H1 (cell line): ENCODE measurements around the gene FAM149A. TPM values are rescaled to one million over a fixed set of nuclear protein-coding genes. Genes with fewer than 3 reads are reported as not detected.

Experiments used
- CTCF ChIA-PET: fragments of 300-600 bp; sonication (Branson Sonifier 250); formaldehyde crosslinking; loops from one replicate; lab custom pipeline; 2021; ENCODE audit not compliant: partially characterized antibody; lab: Charles Lee
- POLR2A ChIA-PET: fragments of 300-600 bp; sonication (Branson Sonifier 250); formaldehyde crosslinking; loops from one replicate; lab custom pipeline; 2021; ENCODE audit warnings: inconsistent platforms; ENCODE audit not compliant: partially characterized antibody; lab: Charles Lee
- DNase-seq, 2 experiments: peaks; one replicate each; pipeline versions ENCODE4 v3.0.0 to v3.0.0-alpha.2; 2010 to 2022; ENCODE audit warnings: low spot score in 2 of 2, low read depth in 1 of 2, mixed read lengths in 1 of 2
- FAIRE-seq: peaks from 2 replicates; lab custom pipeline; 2011; peaks lifted over from hg19 to GRCh38; lab: Jason Lieb, UNC
- H2AFZ ChIP-seq: 2 replicates; pipeline ENCODE4 v1.8.1; 2012; ENCODE audit warnings: low read length, inconsistent platforms
- H2AK5ac ChIP-seq: 2 replicates; pipeline ENCODE4 v1.6.1; 2013; ENCODE audit warnings: low read depth, low read length
- H2BK120ac ChIP-seq: replicated peaks from 2 replicates; pipeline ENCODE3; 2013; ENCODE audit warnings: low read depth, low read length, inconsistent platforms
- H2BK12ac ChIP-seq: 2 replicates; pipeline ENCODE4 v1.6.1; 2013; ENCODE audit warnings: low read depth, low read length
- H2BK15ac ChIP-seq: 2 replicates; pipeline ENCODE4 v1.6.1; 2013; ENCODE audit warnings: low read length
- H2BK20ac ChIP-seq: 2 replicates; pipeline ENCODE4 v1.6.1; 2013; ENCODE audit warnings: low read length
- H2BK5ac ChIP-seq: 2 replicates; pipeline ENCODE4 v1.6.1; 2013; ENCODE audit warnings: low read depth, low read length
- H3K14ac ChIP-seq: 2 replicates; pipeline ENCODE4 v1.6.1; 2013; ENCODE audit warnings: inconsistent platforms; ENCODE audit not compliant: insufficient read length
- H3K18ac ChIP-seq: 2 replicates; pipeline ENCODE4 v1.6.1; 2013; ENCODE audit warnings: low read length; ENCODE audit errors: extremely low read depth
- H3K23ac ChIP-seq: 2 replicates; pipeline ENCODE4 v1.6.1; 2013; ENCODE audit warnings: inconsistent platforms; ENCODE audit not compliant: insufficient read length
- H3K23me2 ChIP-seq: 2 replicates; pipeline ENCODE4 v1.6.1; 2013; ENCODE audit warnings: low read depth, low read length
- H3K27ac ChIP-seq: 2 replicates; pipeline ENCODE4 v1.6.1; 2011; ENCODE audit warnings: low read depth, low read length, inconsistent platforms
- H3K27me3 ChIP-seq, 4 experiments: replicated peaks in 1 of 4; 1 replicate in 1 of 4; 2 replicates in 3 of 4; pipeline versions ENCODE4 v1.6.1 to v1.8.1; 2011 to 2013; ENCODE audit warnings: low read length in 3 of 4, mild to moderate bottlenecking in 3 of 4, inconsistent platforms in 2 of 4, mixed read lengths in 2 of 4, moderate library complexity in 1 of 4; ENCODE audit not compliant: control insufficient read depth in 3 of 4, insufficient read depth in 3 of 4; ENCODE audit errors: extremely low read depth in 1 of 4
- H3K36me3 ChIP-seq, 4 experiments: 2 replicates each; pipeline versions ENCODE4 v1.6.1 to v1.8.1; 2011 to 2013; ENCODE audit warnings: mild to moderate bottlenecking in 4 of 4, low read length in 3 of 4, moderate library complexity in 2 of 4, control low read depth in 1 of 4, inconsistent platforms in 1 of 4; ENCODE audit not compliant: insufficient read depth in 4 of 4, control insufficient read depth in 2 of 4
- H3K4ac ChIP-seq: replicated peaks from 2 replicates; pipeline ENCODE3; 2013; ENCODE audit warnings: low read length, low read depth, mixed read lengths, inconsistent platforms; ENCODE audit not compliant: insufficient read length
- H3K4me1 ChIP-seq, 4 experiments: replicated peaks in 1 of 4; 1 replicate in 1 of 4; 2 replicates in 3 of 4; pipeline versions ENCODE4 v1.6.1 to v1.8.1; 2011 to 2013; ENCODE audit warnings: low read length in 3 of 4, inconsistent platforms in 2 of 4, mixed read lengths in 1 of 4; ENCODE audit not compliant: insufficient read depth in 4 of 4, control insufficient read depth in 3 of 4
- H3K4me2 ChIP-seq, 2 experiments: 2 replicates each; pipeline versions ENCODE4 v1.6.1 to v1.8.1; 2011 to 2013; ENCODE audit warnings: low read depth in 2 of 2, low read length in 2 of 2, control low read depth in 1 of 2, inconsistent platforms in 1 of 2, mild to moderate bottlenecking in 1 of 2; ENCODE audit not compliant: insufficient read depth in 1 of 2
- H3K4me3 ChIP-seq, 4 experiments: fragments of 200-600, 300-600 bp in 1 of 4; sonication (generic), shearing (Covaris generic), sonication (Bioruptor Twin) in 1 of 4; 2 replicates each; pipeline versions ENCODE4 v1.5.1 to v1.8.1; 2011 to 2016; ENCODE audit warnings: low read length in 4 of 4, low read depth in 3 of 4, control low read depth in 2 of 4, inconsistent platforms in 2 of 4, mild to moderate bottlenecking in 2 of 4, mixed read lengths in 1 of 4, moderate library complexity in 1 of 4; ENCODE audit not compliant: insufficient read depth in 2 of 4; ENCODE audit errors: extremely low read depth in 1 of 4
- H3K56ac ChIP-seq: replicated peaks from 2 replicates; pipeline ENCODE3; 2013; ENCODE audit warnings: low read depth, mild to moderate bottlenecking, mixed read lengths, low read length, inconsistent platforms; ENCODE audit not compliant: insufficient read length
- H3K79me1 ChIP-seq: 2 replicates; pipeline ENCODE4 v1.6.1; 2013; ENCODE audit warnings: low read depth, low read length, control low read depth
- H3K79me2 ChIP-seq, 2 experiments: 2 replicates each; pipeline versions ENCODE4 v1.6.1 to v1.8.1; 2012 to 2013; ENCODE audit warnings: low read length in 2 of 2, mild to moderate bottlenecking in 2 of 2, inconsistent platforms in 1 of 2; ENCODE audit not compliant: insufficient read depth in 2 of 2, control insufficient read depth in 1 of 2
- H3K9ac ChIP-seq, 4 experiments: replicated peaks in 1 of 4; 1 replicate in 1 of 4; 2 replicates in 3 of 4; pipeline versions ENCODE4 v1.6.1 to v1.8.1; 2011 to 2013; ENCODE audit warnings: low read depth in 3 of 4, low read length in 3 of 4, control low read depth in 2 of 4, mild to moderate bottlenecking in 2 of 4, moderate library complexity in 2 of 4, inconsistent platforms in 1 of 4; ENCODE audit errors: extremely low read depth in 1 of 4
- H3K9me3 ChIP-seq, 2 experiments: 2 replicates each; pipeline versions ENCODE4 v1.6.1 to v1.8.1; 2012 to 2013; ENCODE audit warnings: mild to moderate bottlenecking in 2 of 2, moderate library complexity in 2 of 2, control low read depth in 1 of 2, inconsistent platforms in 1 of 2, low read depth in 1 of 2, low read length in 1 of 2, mixed read lengths in 1 of 2; ENCODE audit not compliant: insufficient read depth in 2 of 2
- H4K20me1 ChIP-seq, 2 experiments: replicated peaks in 1 of 2; 2 replicates each; pipeline versions ENCODE3 to v1.8.1; 2011 to 2013; ENCODE audit warnings: inconsistent platforms in 2 of 2, low read length in 2 of 2, mild to moderate bottlenecking in 1 of 2; ENCODE audit not compliant: insufficient read depth in 2 of 2, control insufficient read depth in 1 of 2
- H4K5ac ChIP-seq: 2 replicates; pipeline ENCODE4 v1.6.1; 2013; ENCODE audit warnings: low read length, low read depth, mixed read lengths, inconsistent platforms; ENCODE audit not compliant: insufficient read length
- H4K8ac ChIP-seq: 2 replicates; pipeline ENCODE4 v1.8.0; 2013; ENCODE audit warnings: mild to moderate bottlenecking, moderate library complexity, low read length, inconsistent platforms; ENCODE audit not compliant: insufficient read depth; ENCODE audit errors: extremely low read depth
- H4K91ac ChIP-seq: replicated peaks from 2 replicates; pipeline ENCODE3; 2013; ENCODE audit warnings: low read length, mixed read lengths, inconsistent platforms; ENCODE audit not compliant: insufficient read length
- ASH2L ChIP-seq: fragments of 200-600, 300-600 bp; sonication (generic); IDR thresholded peaks from one replicate; pipeline ENCODE4 v1.7.1; 2017; ENCODE audit warnings: low read length
- BACH1 ChIP-seq: IDR thresholded peaks from 2 replicates; pipeline ENCODE4 v1.6.1; 2012; ENCODE audit warnings: low read length, improper control_type of control experiment
- BRCA1 ChIP-seq: IDR thresholded peaks from 2 replicates; pipeline ENCODE4 v1.6.1; 2012; ENCODE audit warnings: low read depth, low read length, improper control_type of control experiment
- CHD2 ChIP-seq: IDR thresholded peaks from 2 replicates; pipeline ENCODE4 v1.6.1; 2012; ENCODE audit warnings: low read length, improper control_type of control experiment
- EP300 ChIP-seq, 2 experiments: IDR thresholded peaks; 1 replicate in 1 of 2; 2 replicates in 1 of 2; pipeline ENCODE4 v1.6.1; 2011 to 2012; ENCODE audit warnings: low read depth in 2 of 2, low read length in 2 of 2, mild to moderate bottlenecking in 2 of 2, borderline replicate concordance in 1 of 2, inconsistent platforms in 1 of 2, moderate library complexity in 1 of 2
- EZH2 ChIP-seq: fragments of 200-600 bp; sonication (generic); IDR thresholded peaks from 2 replicates; pipeline ENCODE4 v1.7.1; 2012; ENCODE audit warnings: low read depth, mild to moderate bottlenecking, moderate library complexity, low read length, inconsistent platforms; ENCODE audit not compliant: severe bottlenecking
- HDAC6 ChIP-seq: IDR thresholded peaks from one replicate; pipeline ENCODE4 v1.7.1; 2012; ENCODE audit warnings: low read depth, mild to moderate bottlenecking, inconsistent platforms, low read length, moderate library complexity
- RFX5 ChIP-seq: IDR thresholded peaks from 2 replicates; pipeline ENCODE4 v1.6.1; 2011; ENCODE audit warnings: low read depth, low read length, improper control_type of control experiment, borderline replicate concordance
- SIN3A ChIP-seq, 2 experiments: IDR thresholded peaks in 1 of 2; conservative IDR thresholded peaks in 1 of 2; 2 replicates each; pipeline ENCODE4 v1.6.1; 2011 to 2012; ENCODE audit warnings: low read length in 2 of 2, improper control_type of control experiment in 1 of 2, low read depth in 1 of 2, mild to moderate bottlenecking in 1 of 2
- SP1 ChIP-seq: IDR thresholded peaks from 2 replicates; pipeline ENCODE4 v1.6.1; 2011; ENCODE audit warnings: low read depth, low read length
- SP4 ChIP-seq: IDR thresholded peaks from 2 replicates; pipeline ENCODE4 v1.6.1; 2012; ENCODE audit warnings: low read length, inconsistent platforms
- SUZ12 ChIP-seq: fragments of 200-600 bp; sonication (generic); IDR thresholded peaks from 2 replicates; pipeline ENCODE4 v1.6.1; 2012; ENCODE audit warnings: mild to moderate bottlenecking, inconsistent platforms, low read length, moderate library complexity, mixed read lengths
- TBP ChIP-seq: IDR thresholded peaks from 2 replicates; pipeline ENCODE4 v1.6.1; 2011; ENCODE audit warnings: low read depth, low read length, improper control_type of control experiment
- TEAD4 ChIP-seq: IDR thresholded peaks from 2 replicates; pipeline ENCODE4 v1.6.1; 2012; ENCODE audit warnings: low read depth, low read length, inconsistent platforms, mixed read lengths
- ZNF274 ChIP-seq: IDR thresholded peaks from 2 replicates; pipeline ENCODE4 v1.7.0; 2012; ENCODE audit warnings: low read length, borderline replicate concordance; ENCODE audit errors: extremely low read depth
- WGBS, 2 experiments: shearing (Covaris generic) in 1 of 2; methylation state at CpG; one replicate each; pipeline versions ENCODE4 v1.1.6 to v1.1.7; 2013 to 2015; ENCODE audit warnings: low lambda C conversion rate in 2 of 2, mixed read lengths in 2 of 2, inconsistent platforms in 1 of 2, low coverage in 1 of 2, missing lambda C conversion rate in 1 of 2; ENCODE audit not compliant: insufficient replicate concordance in 2 of 2, insufficient coverage in 1 of 2, insufficient read length in 1 of 2; ENCODE audit errors: extremely low coverage in 1 of 2, missing lambda C conversion rate in 1 of 2; 5-methylcytosine and 5-hydroxymethylcytosine counted together
- polyA plus RNA-seq, 7 experiments: library from polyadenylated mRNA; depleted of rRNA in 3 of 7; stranded (reverse) in 5 of 7; unstranded in 2 of 7; fragments of >200 nt in 5 of 7; fragments of 200-250 nt in 2 of 7; gene quantifications; 1 replicate in 5 of 7; 2 replicates in 1 of 7; 4 replicates in 1 of 7; pipeline versions ENCODE4 v1.2.1 to v1.2.3, GENCODE V29; 2011 to 2013; ENCODE audit warnings: missing spikeins in 2 of 7, mixed read lengths in 2 of 7
- total RNA-seq: library from RNA; stranded (reverse); fragmentation: NEBNext Ultra II Directional; extraction: Animal tissue kit (Norgen Biotek cat#: 25700); gene quantifications from 2 replicates; pipeline ENCODE4 v1.2.1, GENCODE V29; 2021

Gene FAM149A
- total and polyA plus RNA-seq, 2 of the 8 experiments (the other 6 are each of a cell fraction or from before 2014, with no cell fraction given): 6.1 to 8.5 TPM

DNA sequence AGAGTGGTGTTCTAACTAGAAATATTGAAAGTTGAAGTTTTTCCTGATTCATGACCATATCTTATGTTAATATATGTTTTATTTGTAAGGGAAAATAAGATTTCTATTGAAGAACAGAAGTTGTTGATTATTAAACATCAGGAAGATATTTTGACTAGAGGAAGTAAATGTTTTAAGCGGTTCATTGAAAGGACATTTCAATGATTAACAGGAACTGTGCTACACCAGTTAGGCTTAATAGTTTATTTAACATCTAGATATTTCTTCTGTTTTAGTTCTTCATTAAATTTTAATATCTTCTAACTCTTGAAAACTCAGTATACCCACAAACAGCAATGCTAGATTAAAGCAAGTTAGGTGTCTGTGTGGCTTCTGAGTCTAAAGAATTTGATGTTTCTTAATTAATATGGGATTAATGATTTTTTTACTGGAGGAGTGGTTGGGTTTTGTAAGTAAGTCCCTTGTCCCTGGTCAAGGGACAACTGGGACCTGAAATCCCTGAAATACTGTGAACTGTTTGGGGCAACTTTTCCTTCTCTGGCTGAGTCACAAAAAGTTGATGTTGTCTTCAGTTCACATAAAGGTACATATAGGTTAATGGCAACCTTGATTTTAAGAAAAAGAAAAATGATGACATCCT is 44.0 kb downstream of the FAM149A start:
- H3K4me3 ChIP-seq: no peak overlapping the region
- H2AFZ ChIP-seq: no peak overlapping the region
- no peak overlapping the region for H3K23ac ChIP-seq
- FAIRE-seq (no peak), DNase-seq (no peak)
- no peak overlapping the region for H4K91ac ChIP-seq
- H2BK15ac ChIP-seq: no peak overlapping the region
- ChIA-PET CTCF (no interaction called here), POLR2A (no interaction called here)
- no peak overlapping the region for H4K8ac ChIP-seq
- no peak overlapping the region for H2BK5ac ChIP-seq
- H3K79me1 ChIP-seq: no peaks in the 10 kb centered on the region
- no peaks in the 10 kb centered on the region for H3K79me2 ChIP-seq
- H3K14ac ChIP-seq: no peak overlapping the region
- H3K18ac ChIP-seq: no peak overlapping the region
- peaks cover 6% of the 10 kb centered on the region for H3K23me2 ChIP-seq
- H3K36me3 ChIP-seq: no peaks in the 10 kb centered on the region
- 96% methylated on average over 1 of the region's 1 CpG; no CpG with 5 or more reads in 1 of the 2 experiments for WGBS, 2 experiments
- H2AK5ac ChIP-seq: no peak overlapping the region
- H3K27ac ChIP-seq: no peak overlapping the region
- no peaks in the 10 kb centered on the region for H3K9me3 ChIP-seq
- no peak overlapping the region for H3K9ac ChIP-seq
- TF ChIP-seq SIN3A (conservative IDR thresholded peaks at IDR 0.05 in 1 of 2, IDR thresholded peaks at IDR 0.05 in 1 of 2; ENCODE audit: low read depth in 1 of 2, low read length in 2 of 2) (no peak), ZNF274 (no peak), SP4 (no peak), TBP (no peak), BACH1 (no peak), EZH2 (no peak), SUZ12 (no peak), BRCA1 (no peak), TEAD4 (no peak), SP1 (no peak), EP300 (IDR thresholded peaks at IDR 0.05; ENCODE audit: borderline replicate concordance in 1 of 2, low read depth in 2 of 2, low read length in 2 of 2) (no peak), HDAC6 (no peak), RFX5 (no peak), CHD2 (no peak), ASH2L (no peak)
- peaks cover 0 to 2% of the 10 kb centered on the region in 2 experiments for H4K20me1 ChIP-seq
- H2BK12ac ChIP-seq: no peak overlapping the region
- H3K4me2 ChIP-seq: no peak overlapping the region
- H4K5ac ChIP-seq: no peak overlapping the region
- H2BK120ac ChIP-seq: no peak overlapping the region
- peaks cover 1 to 28% (median 22%) of the 10 kb centered on the region in 4 experiments for H3K27me3 ChIP-seq
- no peak overlapping the region for H3K4ac ChIP-seq
- no peak overlapping the region for H2BK20ac ChIP-seq
- no peak overlapping the region for H3K56ac ChIP-seq
- H3K4me1 ChIP-seq: peaks cover 4 to 16% (median 8%) of the 10 kb centered on the region in 4 experiments; a peak in 5 of 7 replicates
